ENCODE measurements around the gene WASHC1. TPM values are rescaled to one million over a fixed set of nuclear protein-coding genes. Genes with fewer than 3 reads are reported as not detected.
"Not testable (repeated sequence)": the region's sequence is repeated elsewhere in the genome, so short reads cannot be mapped to it uniquely, and the experiment has no call there.

The WASHC1 gene
- total RNA-seq, 4 donors from 2014 or later: 3.0 to 9.6 (median 6.5) TPM

GRCh38 chr9:44416-44815, 15.2 kb upstream of the WASHC1 start:
- H3K9me3 ChIP-seq; H3K36me3 ChIP-seq; DNase-seq (ENCODE audit: extremely low spot score); H3K27ac ChIP-seq (replicated peaks in 1 of 4); H3K4me1 ChIP-seq; H3K4me3 ChIP-seq; intact Hi-C loops (cut with DNase I); H3K27me3 ChIP-seq: not testable (repeated sequence)
- 78% methylated on average over 2 of the region's 3 CpGs for WGBS

GRCh38 chr9:43636-44035, 14.4 kb upstream of the WASHC1 start:
- H3K27ac ChIP-seq (replicated peaks in 1 of 4); intact Hi-C loops (cut with DNase I); DNase-seq (ENCODE audit: extremely low spot score); H3K4me3 ChIP-seq; H3K4me1 ChIP-seq; H3K36me3 ChIP-seq; H3K9me3 ChIP-seq; H3K27me3 ChIP-seq: not testable (repeated sequence)
- 79% methylated on average over 1 of the region's 3 CpGs for WGBS

- H3K9me3 ChIP-seq; H3K27me3 ChIP-seq; H3K4me1 ChIP-seq; DNase-seq (ENCODE audit: extremely low spot score); intact Hi-C loops (cut with DNase I); H3K4me3 ChIP-seq; H3K36me3 ChIP-seq; H3K27ac ChIP-seq (replicated peaks in 1 of 4): not testable (repeated sequence)
- no CpG with 5 or more reads among the region's 3 CpGs for WGBS
Measured at GRCh38 chr9:43116-43515, 13.9 kb upstream of the WASHC1 start.

GRCh38 chr9:41819-42218, 12.6 kb upstream of the WASHC1 start:
- H3K4me1 ChIP-seq; H3K36me3 ChIP-seq; H3K27ac ChIP-seq (replicated peaks in 1 of 4); H3K4me3 ChIP-seq; H3K9me3 ChIP-seq; DNase-seq (ENCODE audit: extremely low spot score); intact Hi-C loops (cut with DNase I); H3K27me3 ChIP-seq: not testable (repeated sequence)
- WGBS: 80% methylated on average over 2 of the region's 2 CpGs

GRCh38 chr9:41261-41676, 12.0 kb upstream of the WASHC1 start:
- H3K4me1 ChIP-seq; H3K4me3 ChIP-seq; H3K9me3 ChIP-seq; intact Hi-C loops (cut with DNase I); H3K36me3 ChIP-seq; H3K27ac ChIP-seq (replicated peaks in 1 of 4); H3K27me3 ChIP-seq: not testable (repeated sequence)
- peak; percentile 70 for DNase-seq (ENCODE audit: extremely low spot score)
- no CpG with 5 or more reads among the region's 9 CpGs for WGBS

- H3K9me3 ChIP-seq; intact Hi-C loops (cut with DNase I); H3K27me3 ChIP-seq; H3K4me3 ChIP-seq; H3K36me3 ChIP-seq; DNase-seq (ENCODE audit: extremely low spot score); H3K27ac ChIP-seq (replicated peaks in 1 of 4); H3K4me1 ChIP-seq: not testable (repeated sequence)
- WGBS: no CpG with 5 or more reads among the region's 6 CpGs
Measured at GRCh38 chr9:32308-32707, 3.1 kb upstream of the WASHC1 start.

- H3K36me3 ChIP-seq; H3K4me1 ChIP-seq; H3K9me3 ChIP-seq; DNase-seq (ENCODE audit: extremely low spot score); H3K27ac ChIP-seq (replicated peaks in 1 of 4); H3K27me3 ChIP-seq; intact Hi-C loops (cut with DNase I): not testable (repeated sequence)
- WGBS: no CpG with 5 or more reads among the region's 30 CpGs
- H3K4me3 ChIP-seq: peak overlapping the region; percentile 35 to 59 (median 50)
Measured at GRCh38 chr9:28775-29174, 481 bp downstream of the WASHC1 start.

- intact Hi-C loops (cut with DNase I); H3K27ac ChIP-seq (replicated peaks in 1 of 4); DNase-seq (ENCODE audit: extremely low spot score); H3K36me3 ChIP-seq; H3K9me3 ChIP-seq; H3K27me3 ChIP-seq; H3K4me1 ChIP-seq; H3K4me3 ChIP-seq: not testable (repeated sequence)
- WGBS: no CpG with 5 or more reads among the region's 9 CpGs
Measured at GRCh38 chr9:21621-22020, 7.6 kb downstream of the WASHC1 start.

GRCh38 chr9:16875-17274, 12.4 kb downstream of the WASHC1 start:
- intact Hi-C loops (cut with DNase I): not testable (repeated sequence)

GRCh38 chr9:14129-14809, 15.0 kb downstream of the WASHC1 start:
- H3K36me3 ChIP-seq; intact Hi-C loops (cut with DNase I); H3K27me3 ChIP-seq; H3K9me3 ChIP-seq; H3K4me3 ChIP-seq; H3K4me1 ChIP-seq; H3K27ac ChIP-seq (replicated peaks in 1 of 4); DNase-seq (ENCODE audit: extremely low spot score): not testable (repeated sequence)
- WGBS: 87% methylated on average over 7 of the region's 10 CpGs

More at GRCh38 chr9:16875-17274, 12.4 kb downstream of the WASHC1 start:
- not testable (repeated sequence) for H3K4me3 ChIP-seq; H3K9me3 ChIP-seq; H3K4me1 ChIP-seq; H3K36me3 ChIP-seq; DNase-seq (ENCODE audit: extremely low spot score); H3K27me3 ChIP-seq; H3K27ac ChIP-seq (replicated peaks in 1 of 4)
- WGBS: no CpG with 5 or more reads among the region's 6 CpGs

Data from esophagus muscularis mucosa (tissue), 4 donors.